ENCODE data around the gene ENSA. TPM values are rescaled to one million over a fixed set of nuclear protein-coding genes. Genes with fewer than 3 reads are reported as not detected.

ENSA gene
- total RNA-seq, result 100 to 1,000 TPM in 1 of 2 donors, 10 to 100 TPM in 1; 81.7 to 139 TPM

DNA sequence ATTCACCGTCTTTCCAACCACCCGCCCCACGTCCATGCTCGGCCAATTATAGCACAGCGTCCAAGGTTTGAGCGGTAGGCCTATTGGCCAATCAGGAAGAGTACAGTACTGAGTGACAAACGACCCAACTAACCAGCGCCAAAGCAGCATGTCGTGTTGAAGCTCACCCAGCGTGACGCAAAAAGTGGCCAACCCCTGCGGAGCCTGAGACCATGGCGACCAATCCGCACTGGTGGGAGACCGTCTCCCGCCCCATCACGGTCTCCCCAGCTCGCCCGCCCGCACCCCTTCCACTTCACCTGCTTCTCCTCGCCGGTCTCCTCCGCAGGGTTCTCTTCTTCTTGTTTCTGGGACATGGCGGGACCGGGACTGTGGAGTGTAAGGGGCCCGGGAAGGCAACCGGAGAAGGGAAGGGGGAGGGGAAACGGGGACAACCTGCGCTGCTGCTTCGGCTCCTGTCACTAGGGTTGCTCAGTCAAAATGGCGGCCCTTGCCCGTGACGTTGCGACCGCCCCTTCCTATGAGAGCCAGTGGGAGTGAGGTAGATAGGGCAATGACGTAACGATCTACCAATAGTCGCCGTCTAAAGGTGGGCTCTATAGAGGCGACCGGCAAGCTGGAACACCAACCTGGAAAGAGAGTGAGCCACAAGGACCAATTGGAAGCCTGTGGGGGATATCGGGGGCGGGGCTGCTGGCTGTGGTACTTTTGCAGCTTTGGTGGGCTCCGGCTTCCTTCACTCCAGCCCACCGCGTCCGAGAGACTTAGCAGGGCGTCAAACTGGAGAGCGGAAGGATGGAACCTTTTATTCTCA lies at the start of gene ENSA:
TSS of gene ENSA (minus strand) at position 498 of the 814 bp plus-strand sequence. CDS start at position 356, 142 bp downstream.
- no peaks in the 10 kb centered on the region for H3K27me3 ChIP-seq
- TF ChIP-seq CTCF (IDR thresholded peaks at IDR 0.05), result no peak

DNA sequence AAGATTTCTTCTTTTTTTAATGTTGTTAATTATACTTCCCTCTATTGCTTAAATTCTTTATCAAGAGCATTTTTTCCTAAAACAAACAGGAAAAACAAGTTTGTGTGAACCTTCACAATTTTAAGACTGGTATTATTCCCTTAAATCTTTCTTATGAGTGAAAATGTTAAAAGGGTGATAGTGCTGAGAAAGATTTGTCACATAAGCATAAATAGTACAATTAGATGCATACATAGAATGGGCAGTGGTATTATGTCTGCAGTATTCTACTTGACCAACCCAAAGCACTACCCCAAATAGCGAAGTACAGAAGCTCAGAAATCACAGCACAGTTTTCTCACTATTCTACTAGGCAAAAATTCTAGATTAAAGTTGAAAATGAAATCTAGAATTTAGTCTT lies 49.6 kb upstream of the ENSA start:
- TF ChIP-seq CTCF (IDR thresholded peaks at IDR 0.05), result no peak
- Histone ChIP-seq H3K27me3 (no peaks in the 10 kb centered on the region), H3K4me1 (no peaks in the 10 kb centered on the region), H3K36me3 (peaks cover 4% of the 10 kb centered on the region), H3K4me3 (no peak overlapping the region), H3K9me3 (no peaks in the 10 kb centered on the region), H3K27ac (no peak overlapping the region)
- DNase-seq (ENCODE audit: low spot score), result no peak

More for the DNA sequence above, at the start of gene ENSA:
- Histone ChIP-seq H3K4me3 (peak within 1 kb of the TSS; percentile 71 to 75), H3K36me3 (peaks cover 35% of the 10 kb centered on the region), H3K9me3 (no peaks in the 10 kb centered on the region), H3K4me1 (peaks cover 0 to 22% of the 10 kb centered on the region in 2 donors), H3K27ac (peak within 1 kb of the TSS; percentile 96 to 98)
- DNase-seq (ENCODE audit: low spot score), result peak; percentile 99

DNA sequence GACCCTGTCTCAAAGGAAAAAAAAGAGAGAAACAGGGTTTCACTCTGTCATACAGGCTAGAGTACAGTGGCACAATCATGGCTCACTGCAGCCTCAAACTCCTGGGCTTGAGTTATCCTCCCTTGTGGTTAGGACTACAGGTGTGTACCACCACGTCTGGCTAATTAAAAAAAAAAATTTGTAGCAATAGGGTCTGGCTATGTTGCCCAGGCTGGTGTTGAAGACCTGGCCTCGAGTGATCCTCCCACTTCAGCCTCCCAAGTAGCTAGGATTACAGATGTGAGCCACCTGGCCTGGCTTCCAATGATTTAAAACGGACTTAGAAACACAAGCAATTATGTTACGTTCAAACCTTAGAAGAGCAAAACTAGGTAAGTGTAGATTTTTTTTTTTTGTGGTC lies 45.5 kb upstream of the ENSA start:
- Histone ChIP-seq H3K9me3 (no peaks in the 10 kb centered on the region), H3K4me1 (no peaks in the 10 kb centered on the region), H3K27ac (no peak overlapping the region), H3K27me3 (no peaks in the 10 kb centered on the region), H3K36me3 (peaks cover 11% of the 10 kb centered on the region), H3K4me3 (no peak overlapping the region)
- DNase-seq (ENCODE audit: low spot score), result no peak
- no peak for TF ChIP-seq CTCF (IDR thresholded peaks at IDR 0.05)

GRCh38 chr1:150663321-150663720 lies 33.9 kb upstream of the ENSA start:
- H3K27me3 ChIP-seq, result no peaks in the 10 kb centered on the region
- no peak overlapping the region for H3K27ac ChIP-seq
- no peak for DNase-seq (ENCODE audit: low spot score)
- no peaks in the 10 kb centered on the region for H3K4me1 ChIP-seq
- no peak for TF ChIP-seq CTCF (IDR thresholded peaks at IDR 0.05)
- H3K36me3 ChIP-seq, result peaks cover 13% of the 10 kb centered on the region
- H3K9me3 ChIP-seq, result no peaks in the 10 kb centered on the region
- H3K4me3 ChIP-seq, result no peak overlapping the region

- Histone ChIP-seq H3K27ac (no peak overlapping the region), H3K4me1 (no peaks in the 10 kb centered on the region), H3K9me3 (no peaks in the 10 kb centered on the region), H3K4me3 (no peak overlapping the region), H3K27me3 (no peaks in the 10 kb centered on the region), H3K36me3 (peaks cover 13% of the 10 kb centered on the region)
- no peak for DNase-seq (ENCODE audit: low spot score)
- TF ChIP-seq CTCF (IDR thresholded peaks at IDR 0.05), result no peak
Observed at GRCh38 chr1:150662811-150663210, 33.4 kb upstream of the ENSA start.

Measured in right atrium auricular region (tissue), 2 donors.